ENCODE measurements around the gene FBXW12.

Gene FBXW12

DNA sequence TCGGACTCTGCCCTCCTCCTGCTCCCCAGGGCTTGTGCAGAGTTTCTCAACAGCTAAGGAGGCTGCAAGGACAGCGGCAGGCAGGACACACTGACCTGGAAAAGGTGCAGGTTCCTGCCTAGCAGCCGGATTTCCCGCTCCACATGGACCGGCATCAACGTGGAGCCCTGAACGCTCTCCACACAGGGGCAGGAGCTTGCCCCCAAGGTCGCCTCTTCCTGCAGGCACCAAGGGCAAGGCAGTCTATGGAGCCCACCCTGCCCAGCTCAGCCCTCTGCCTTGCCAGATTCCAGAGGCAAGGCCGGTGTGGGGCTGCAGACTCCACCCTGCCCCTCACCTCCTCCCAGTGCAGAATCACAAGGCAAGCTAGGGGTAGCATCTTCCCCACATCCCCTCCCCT lies 47.1 kb downstream of the FBXW12 start:
- no peak for DNase-seq (ENCODE audit: low read depth in 2 of 2, low spot score in 1 of 2)

DNA sequence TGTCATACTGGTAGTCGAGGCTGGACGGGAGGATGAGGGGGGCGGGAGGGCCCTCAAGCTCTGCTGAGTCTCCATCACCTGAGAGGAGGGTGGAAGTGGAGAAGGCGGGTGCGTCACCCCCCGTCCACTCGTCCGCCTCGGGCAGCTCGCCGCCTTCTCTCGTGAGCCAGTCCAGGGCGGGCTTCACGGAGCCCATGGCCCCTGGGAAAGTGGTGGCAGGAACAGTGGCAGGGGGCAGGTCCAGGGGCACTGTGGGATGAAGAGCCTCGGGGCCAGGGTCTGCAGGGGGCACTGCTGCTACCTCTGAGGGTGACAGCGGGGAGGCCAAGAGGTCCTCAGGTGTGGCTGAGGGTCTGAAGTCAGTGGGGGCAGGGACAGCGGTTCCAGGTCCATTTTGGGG lies 47.6 kb downstream of the FBXW12 start:
- DNase-seq (ENCODE audit: low read depth in 2 of 2, low spot score in 1 of 2), result no peak

DNA sequence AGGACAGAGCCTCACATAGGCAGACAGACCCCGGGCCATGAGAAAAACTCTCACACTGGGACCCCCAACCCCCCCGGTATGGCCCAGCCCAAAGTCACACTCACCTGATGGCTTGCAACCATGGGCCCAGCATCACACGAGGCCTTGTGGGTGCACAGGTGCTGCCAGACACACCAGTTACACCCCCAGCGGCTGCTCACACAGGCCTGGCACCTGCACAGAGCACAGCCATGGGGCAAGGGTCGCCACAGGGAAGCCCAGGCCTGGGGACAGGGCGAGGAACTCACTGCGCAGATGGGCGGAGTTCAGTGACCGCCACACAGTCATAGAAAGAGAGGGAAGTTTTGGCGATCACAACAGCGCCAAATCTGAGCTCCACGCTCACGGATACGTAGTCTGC lies 48.5 kb downstream of the FBXW12 start:
- no peak for DNase-seq (ENCODE audit: low read depth in 2 of 2, low spot score in 1 of 2)

DNA sequence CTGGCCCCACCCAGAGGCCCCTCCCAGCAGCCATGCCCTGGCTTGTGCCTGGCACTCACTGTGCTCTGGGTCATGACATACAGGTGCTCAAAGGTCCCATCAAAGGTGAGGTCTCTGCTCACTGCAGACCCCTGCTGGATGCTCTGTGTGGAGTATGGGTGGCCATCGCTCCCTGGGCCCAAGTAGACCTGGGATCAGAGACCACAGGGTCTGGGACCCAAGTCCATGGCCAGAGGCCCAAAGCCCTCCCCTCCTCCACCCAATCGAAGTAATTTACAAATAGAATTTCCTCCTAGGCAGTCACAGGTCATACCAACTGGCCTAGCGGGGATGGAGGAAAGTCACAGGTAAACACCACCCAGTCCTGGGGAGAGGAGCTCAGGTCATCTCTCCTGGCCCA lies 50.3 kb downstream of the FBXW12 start:
- no peak for DNase-seq (ENCODE audit: low read depth in 2 of 2, low spot score in 1 of 2)

DNA sequence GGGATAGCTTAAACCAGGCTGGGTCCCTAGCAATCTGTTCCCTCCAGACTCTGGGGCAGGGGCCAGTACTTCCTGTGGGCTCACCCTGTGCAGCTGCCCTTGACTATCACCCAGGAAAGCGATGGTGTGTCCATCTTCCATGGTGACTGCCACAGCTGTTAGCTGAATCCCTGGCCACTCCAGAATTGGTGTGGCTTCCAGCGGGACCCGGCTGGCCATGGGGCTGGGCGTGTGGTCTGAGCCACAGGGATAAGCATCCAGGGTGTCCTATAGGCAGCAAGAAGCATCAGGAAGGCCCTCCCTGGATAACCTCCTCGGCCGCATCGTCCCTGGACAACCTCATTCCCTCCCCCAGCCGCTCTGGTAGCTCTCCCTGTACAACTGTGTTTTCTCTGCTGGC lies 50.7 kb downstream of the FBXW12 start:
- DNase-seq (ENCODE audit: low read depth in 2 of 2, low spot score in 1 of 2), result no peak

DNA sequence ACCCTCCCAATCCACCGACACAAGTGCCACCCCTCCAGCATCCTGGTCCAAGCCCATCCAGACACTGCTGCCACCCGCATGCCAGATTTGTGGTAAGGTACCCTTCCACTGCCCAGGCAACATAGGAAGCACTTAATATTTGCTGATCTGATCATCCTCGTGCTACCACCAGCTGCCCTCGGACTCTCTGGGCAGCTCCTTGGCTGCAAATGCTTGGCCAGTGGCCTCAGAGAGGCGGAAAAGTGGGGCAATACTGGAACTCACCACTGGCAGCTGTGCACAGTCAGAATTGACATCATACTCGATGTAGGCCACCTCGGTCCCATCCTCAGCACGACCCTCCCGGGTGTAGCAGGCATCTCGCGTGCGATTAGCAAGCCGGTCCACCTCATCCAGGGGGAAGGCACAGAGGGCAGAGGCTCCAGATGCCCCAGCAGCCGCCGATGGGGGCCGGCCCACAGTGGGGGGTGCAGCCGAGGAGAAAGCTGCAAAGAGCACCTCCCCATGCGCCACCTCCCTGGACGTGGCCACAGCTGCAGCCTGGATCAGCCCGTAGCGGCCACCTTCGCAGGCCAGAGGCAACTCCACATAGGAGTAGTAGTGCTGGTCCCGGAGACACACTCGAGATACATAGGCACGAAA lies 51.3 kb downstream of the FBXW12 start:
- no peak for DNase-seq (ENCODE audit: low read depth in 2 of 2, low spot score in 1 of 2)

DNA sequence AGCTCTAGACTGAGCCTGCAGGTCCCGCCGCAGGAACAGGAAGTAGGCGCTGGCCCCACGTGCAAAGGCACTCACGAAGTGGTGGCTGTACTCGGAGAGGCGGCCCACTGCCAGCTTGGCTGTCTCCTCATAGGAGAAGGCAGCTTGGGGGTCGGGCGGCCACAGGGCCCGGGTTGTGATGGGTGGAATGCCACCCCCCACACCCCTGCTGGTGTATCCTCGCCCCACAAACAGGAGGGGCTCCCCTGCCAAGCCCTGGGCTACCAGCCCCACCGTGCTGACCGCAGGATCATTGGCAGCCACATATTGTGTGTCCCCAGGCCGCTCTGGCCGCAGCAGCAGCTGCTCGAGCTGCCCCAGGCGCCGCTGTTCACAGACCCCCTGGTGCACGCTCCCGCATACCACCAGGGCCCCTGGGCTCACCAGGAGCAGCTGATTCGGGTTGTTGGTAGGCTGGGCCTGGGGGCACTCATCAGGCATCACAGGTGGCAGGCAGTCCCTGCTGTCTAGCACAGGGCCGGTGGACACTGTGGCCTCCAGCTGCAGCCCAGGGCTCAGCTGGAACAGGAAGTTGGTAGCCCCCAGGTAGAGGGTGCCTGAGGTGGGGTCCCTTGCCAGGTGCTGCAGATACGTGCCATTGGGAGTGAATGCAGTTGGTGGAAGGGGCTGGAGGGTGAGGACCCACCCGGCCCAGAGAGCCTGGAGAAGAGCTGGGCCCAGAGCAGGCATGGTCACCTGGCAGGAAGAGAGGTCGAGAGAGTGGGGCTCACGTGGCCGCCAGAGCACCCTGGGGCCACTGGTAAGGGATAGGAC lies 52.1 kb downstream of the FBXW12 start:
- DNase-seq (ENCODE audit: low read depth in 2 of 2, low spot score in 1 of 2), result no peak

DNA sequence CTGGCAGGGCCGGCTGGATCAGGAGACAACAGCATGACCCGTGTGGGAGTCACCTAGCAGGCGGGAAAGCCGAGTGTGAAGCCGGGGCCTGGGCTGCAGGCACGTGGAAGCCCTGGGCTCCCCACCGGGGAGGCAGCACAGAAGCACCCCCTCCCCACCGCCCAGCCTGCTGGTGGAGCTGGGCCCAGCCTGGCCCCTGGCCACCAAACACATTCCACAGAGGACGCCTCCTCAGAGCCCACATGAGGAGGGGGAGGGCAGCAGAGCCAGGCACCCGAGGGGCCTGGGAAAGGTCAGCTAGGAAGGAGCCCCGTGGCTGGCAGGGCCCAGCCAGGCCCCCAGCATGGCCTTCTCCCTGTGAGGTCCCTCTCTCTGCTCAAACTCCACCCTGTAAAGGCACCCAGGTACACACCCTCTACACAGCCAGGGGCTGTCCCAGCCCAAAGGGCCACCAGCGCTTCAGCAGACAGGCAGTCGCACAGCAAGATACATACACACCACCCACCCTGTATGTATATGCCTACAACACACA lies 53.3 kb downstream of the FBXW12 start:
- DNase-seq (ENCODE audit: low read depth in 2 of 2, low spot score in 1 of 2), result no peak

DNA sequence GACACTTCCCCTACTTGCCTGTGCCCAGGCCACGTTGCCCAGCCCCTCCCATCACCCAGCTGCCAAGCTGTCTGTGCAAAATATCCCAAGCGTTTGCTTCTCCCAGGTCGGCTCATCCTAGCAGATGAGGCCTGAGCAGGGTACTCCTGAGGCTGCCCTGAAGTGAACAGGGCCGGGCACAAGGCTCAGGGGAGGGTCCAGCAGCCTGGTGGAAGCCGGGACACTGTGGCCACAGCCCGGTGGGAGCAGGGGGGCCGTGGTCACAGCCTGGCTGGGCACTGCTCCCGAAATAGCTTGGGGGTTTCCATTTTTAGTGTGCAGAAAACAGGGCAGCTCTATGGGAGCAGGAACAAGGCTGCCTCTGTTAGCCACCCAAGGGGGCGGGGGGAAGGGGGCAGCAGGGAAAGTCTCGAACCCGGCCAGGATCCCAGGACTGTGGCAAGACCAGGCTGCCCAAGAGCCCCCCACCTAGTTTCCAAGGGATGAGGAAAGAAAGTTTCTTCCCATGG lies 54.4 kb downstream of the FBXW12 start:
- no peak for DNase-seq (ENCODE audit: low read depth in 2 of 2, low spot score in 1 of 2)

DNA sequence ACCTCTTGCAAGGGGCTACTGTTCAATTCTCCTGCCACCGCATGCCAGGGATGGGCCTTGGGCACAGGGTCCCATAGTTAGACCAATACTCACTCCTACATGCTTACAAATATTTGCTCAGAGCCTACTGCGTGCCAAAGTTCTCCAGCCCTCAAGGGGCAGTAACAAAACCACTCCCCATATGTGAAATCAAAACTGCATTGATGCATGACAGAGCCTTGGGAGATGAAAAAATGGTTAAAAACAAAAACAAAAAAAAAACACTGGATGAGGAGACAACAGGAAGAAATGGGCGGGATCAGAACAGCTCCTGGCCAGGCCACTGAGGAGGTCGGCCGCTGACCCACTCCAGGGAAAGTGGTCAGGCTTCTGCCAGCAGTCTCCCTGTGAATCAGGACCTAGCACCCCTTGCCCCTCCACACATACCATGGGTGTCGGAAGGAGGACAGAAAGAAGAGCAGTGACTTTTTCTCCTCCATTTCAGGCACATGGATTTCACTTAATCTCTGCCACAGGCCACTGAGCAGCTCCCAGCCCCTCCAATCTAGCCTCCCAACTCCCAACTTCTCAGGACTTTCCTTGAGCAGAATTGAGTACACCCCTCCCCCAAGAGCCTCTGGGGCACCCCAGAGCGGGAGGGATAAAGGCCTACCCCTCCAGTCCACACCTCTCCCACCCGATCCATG lies 55.1 kb downstream of the FBXW12 start:
- no peak for DNase-seq (ENCODE audit: low read depth in 2 of 2, low spot score in 1 of 2)

DNA sequence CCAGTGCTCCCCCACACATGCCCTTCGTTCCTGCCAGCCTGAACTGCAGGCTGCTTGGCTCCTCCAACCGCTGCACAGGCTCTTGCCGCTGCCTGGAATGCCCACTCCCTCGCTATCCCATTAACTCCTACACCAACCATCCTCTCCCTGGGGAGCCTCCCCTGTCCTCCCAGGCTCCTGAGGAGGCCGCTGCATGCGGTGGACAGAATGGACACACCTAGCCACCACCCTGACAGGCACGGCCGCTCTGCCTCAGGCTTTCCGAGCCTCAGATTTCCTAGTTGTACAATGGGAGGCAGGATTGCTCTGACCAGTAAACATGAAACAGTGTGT lies 55.6 kb downstream of the FBXW12 start:
- DNase-seq (ENCODE audit: low read depth in 2 of 2, low spot score in 1 of 2), result no peak

DNA sequence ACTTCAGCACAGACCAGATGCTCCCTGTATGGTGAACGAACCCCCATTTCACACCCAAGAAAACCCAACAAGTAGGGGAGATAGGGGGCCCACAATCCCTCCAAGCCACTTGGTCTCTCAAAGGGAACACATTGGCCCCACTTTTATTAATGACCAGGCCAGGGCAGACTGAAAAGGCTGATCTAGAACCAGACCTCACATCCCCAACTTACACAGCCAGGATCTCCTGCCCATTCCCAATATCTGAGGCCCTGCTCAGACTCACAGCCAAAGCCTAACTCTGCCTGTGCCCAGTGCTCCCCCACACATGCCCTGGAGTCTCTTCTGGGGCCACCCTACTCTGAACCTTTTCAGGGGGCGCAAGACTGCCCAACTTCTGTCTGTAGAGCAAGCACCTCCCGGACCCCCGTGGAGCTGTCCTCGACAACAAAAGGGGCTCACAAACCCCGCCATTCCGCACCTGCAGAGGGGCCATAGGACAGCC lies 56.1 kb downstream of the FBXW12 start:
- no peak for DNase-seq (ENCODE audit: low read depth in 2 of 2, low spot score in 1 of 2)

DNA sequence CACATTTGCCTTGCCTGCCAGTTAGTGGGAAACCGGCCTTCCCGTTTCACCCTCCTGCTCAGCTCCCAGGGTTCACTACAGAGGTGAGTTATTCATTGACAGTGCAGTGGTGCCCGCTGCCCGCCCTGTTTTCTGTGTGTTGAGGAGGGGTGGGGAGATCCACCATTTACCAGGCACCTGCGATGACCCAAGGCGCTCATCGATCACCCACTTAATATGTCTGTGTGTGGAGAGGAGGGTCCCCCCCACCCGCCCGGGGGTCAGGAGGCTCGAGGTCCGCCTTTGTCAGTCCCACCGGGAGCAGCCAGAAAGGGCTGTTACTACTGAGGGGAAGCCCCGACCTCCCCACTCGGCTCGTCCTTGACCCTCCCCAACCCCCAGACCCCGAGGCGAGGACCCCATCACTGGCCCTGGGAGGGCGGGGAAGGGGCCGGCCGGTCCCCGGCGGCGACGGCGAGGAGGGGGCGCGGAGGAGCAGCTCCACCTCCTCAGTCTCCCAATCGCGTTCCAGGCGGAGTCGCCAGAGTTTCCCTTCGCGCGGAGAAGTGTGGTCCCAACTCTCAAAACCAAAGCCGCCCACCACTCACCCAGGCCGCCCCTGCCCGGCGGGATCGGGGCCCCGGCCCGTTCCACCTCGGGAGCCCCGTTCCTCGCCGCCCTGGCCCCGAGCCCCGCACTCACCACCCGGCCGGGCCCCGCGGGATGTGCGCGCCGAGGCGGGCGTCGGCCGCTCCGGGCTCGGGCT lies 56.7 kb downstream of the FBXW12 start:
- DNase-seq (ENCODE audit: low read depth in 2 of 2, low spot score in 1 of 2), result no peak

DNA sequence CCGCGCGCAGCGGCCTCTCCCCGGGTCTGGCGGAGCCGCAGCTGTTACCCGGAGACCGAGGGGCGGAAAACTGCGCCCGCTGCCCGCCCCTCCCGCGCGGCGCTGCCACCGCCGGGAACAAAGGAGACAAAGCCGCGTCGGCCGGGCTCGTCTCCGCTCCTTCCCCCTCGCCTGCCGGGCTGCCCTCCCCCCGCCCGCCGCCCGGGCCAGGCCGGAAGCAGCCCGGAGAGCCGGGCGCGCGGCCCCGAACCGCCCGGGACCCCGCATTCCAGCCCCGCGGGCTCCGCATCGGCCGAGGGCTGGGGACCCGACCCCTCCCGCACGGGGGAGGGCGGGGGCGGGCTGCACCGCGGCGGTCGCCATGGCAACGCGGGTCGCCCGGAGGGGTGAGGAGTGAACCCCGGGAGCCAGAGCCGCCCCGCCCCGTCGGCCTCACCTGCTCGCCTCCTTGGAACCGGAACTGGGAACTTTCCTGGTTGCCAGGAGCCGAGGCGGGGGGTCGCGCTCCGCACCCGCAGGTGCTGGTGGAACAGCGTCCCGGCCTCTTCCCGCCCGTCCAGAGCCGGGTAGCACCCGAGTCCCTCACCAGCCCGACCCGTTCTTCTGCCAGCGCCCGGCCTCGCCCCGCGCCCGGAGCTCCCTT lies 57.4 kb downstream of the FBXW12 start:
- DNase-seq (ENCODE audit: low read depth in 2 of 2, low spot score in 1 of 2), result peak in 1 of 2 donors; percentile 34

DNA sequence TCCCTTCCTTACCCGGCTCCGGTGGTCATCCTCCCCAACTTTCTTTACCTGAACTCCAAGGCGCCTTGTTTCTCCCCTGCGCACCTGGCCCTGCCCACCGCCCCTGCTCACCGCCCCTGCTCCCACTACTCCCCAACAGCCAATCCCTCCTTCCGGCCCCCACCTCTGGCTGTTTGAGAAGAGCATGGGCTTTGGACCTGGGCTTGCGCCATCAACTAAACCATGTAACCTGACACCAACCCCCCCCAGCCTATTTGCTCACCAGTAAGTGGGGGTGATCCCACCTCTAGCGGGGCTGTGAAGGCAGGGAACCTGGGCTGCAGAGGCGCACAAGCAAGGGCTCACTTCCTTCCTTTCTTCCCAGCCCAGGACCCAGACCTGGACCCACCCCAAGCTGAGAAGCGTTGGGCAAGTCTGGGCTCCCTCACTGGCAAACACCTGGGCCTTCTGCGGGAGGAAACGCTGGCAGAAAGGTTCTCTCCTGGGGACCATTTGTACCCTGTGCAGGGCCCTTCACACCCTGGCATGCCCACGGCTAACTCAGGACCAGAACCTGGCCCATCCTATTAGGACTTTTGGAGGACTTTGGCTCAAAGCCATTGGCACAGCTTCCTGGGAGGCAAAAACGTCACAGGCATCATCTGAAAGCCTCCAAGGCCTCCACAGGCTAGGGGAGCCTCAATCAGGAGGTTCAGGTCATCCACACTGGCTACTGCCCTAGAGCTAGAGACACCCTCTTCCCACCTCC lies 58.1 kb downstream of the FBXW12 start, which contains the start of gene PLXNB1:
Gene PLXNB1, minus strand, starts transcription at position 127 of the 748 bp plus-strand sequence. CDS start 5,475 bp downstream, outside the sequence.
- no peak for DNase-seq (ENCODE audit: low read depth in 2 of 2, low spot score in 1 of 2)

DNA sequence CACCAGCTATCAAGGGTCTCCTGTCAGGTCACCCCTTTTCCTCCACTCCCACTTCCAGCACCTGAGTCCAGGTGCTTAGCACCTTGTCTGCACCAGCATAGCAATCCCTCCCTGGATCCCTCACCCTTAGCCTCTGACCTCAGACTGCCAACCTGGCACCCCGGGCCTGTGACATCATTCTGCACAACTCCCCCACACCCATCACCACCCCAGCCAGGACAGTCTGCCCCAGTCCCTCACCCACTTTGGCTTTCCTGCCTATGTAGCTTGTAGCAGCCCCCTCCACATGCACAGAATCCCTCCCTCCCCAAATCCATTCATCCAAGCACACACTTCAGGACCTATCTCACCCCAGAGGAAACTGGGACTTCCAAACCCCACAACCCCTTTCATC lies 58.7 kb downstream of the FBXW12 start:
- DNase-seq (ENCODE audit: low read depth in 2 of 2, low spot score in 1 of 2), result no peak

DNA sequence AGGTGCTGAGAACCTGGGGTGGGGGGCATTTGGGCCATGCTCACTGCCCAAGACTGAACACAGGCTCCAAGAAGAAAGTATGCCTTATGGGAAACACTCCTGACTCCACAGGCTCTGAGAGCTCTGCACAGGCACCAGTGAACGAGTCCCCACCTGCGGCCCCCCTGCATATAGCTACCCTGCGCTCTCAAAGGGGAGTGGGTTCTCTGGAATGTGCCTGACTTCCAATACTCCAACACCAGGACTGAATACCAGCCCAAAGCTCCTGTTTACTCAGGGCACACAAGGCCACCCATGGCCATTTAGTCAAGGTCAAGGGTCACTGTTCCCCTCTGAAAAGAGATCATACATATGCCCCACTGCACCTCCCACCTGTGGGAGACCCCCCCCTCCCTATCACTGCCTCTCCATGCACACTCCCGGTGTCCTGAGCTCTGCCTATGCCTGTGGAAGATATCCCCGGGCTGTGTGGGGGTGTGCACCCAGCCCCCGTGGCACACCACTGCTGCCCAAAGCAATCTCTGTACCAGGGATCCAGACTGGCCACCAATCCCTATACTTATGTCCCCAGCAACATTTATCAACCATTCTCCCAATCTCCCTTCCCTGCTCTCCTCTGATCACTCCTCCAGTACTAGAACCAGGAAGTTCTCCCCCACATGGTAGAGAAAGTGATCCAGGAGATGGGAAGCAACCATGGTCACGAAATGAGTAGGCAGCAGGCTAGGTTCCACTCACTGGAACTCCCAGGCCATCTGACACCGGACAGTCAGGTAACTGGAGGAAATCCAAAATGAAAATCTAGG lies 59.4 kb downstream of the FBXW12 start:
- DNase-seq (ENCODE audit: low read depth in 2 of 2, low spot score in 1 of 2), result no peak

DNA sequence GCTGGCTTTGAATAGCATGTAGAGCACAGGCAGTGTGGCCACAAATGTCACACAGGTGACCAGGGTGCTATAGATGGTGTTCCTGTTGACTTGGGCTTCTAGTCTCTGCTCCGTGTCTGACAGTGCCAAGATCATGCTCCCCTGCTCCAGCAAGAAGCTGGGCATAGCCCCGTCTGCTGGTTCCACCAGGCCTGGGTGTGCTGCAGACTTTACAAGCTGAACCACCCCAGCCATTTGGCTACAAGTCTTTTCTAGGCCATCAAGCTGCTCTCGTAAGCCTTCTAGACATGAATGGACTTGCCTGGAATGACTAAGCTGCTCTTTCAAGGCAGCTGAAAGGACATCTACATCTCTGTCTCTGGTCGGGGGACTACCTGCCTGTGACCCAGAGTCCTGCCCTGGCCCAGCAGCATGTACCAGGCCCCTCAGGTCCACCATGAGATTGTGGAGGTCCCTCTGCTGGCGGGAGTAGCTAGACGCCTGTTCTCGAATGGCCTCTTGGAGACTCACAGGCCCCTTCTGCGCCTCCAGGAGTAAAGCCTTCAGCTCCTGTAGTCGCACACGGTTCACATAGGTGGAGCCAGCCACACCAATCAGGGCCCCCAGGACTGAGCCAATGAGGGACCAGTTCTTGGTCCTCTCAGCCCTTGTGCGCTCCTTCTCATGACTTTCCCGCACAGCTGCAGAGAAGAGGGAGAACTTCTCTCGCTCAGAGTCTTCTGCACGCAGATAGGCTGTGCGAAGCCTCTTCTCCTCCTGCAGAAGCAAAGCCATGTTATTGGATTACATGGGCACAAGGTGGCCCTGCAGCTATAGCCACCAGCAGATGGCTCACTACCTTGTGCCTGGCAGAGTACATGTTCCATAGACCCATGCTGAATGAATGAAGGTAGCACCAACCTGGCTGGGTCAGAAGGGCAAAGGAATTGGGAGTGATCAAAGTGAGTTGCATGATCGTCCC lies 60.7 kb downstream of the FBXW12 start:
- DNase-seq (ENCODE audit: low read depth in 2 of 2, low spot score in 1 of 2), result no peak
